Erythroblast (primary cell): ENCODE data around the gene CPN2.

Experiments used
- GATA1 ChIP-seq: IDR thresholded peaks from 2 replicates; pipeline ENCODE4 v1.6.1; 2011; ENCODE audit warnings: low read depth, mild to moderate bottlenecking, control low read depth, low read length, moderate library complexity
- POLR2A ChIP-seq: IDR thresholded peaks from 2 replicates; pipeline ENCODE4 v1.6.1; 2011; ENCODE audit warnings: mild to moderate bottlenecking, low read length

- TF ChIP-seq POLR2A (no peak), GATA1 (no peak)
These were observed 56.8 kb downstream of the CPN2 start for GRCh38 chr3:194294199-194294894.
